ENCODE measurements around the gene PARD3B.

The PARD3B gene

DNA sequence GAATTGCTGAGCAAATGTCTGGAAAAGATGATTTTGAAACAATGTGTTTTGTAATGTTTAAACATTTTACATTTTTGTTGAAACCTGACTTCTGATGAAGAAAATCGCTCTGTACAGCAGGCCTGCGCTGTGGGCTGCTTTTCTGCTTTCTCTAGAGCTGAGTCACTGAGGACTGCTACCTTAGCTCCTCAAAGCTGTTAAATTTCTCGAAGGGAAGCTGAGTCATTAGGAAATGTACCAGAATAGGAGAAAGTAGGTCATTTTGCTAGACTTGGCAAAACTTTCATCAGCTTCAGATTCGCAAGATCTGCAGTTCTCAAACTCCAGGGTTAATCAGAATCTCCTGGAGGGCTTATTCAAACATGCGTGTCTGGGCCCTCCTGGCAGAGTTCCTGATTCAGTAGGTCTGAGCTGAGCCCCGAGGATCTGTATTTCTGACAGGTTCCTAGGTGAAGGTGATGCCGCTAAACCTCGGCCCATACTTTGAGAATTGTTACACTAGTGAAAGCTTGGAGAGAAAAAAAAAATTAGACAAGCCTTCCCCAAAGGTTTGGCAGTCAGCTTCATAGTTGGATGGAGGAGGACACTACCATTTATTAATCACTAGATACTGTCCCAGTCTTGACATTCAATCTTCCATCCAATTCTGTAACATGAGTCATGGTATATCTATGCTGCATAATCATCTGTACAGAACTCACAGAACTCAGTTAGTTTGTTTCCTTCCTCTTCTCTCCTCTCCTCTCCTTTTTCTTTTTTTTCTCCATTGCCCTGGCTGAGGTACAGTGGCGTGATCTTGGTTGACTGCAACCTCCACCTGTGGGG is 297.6 kb downstream of the PARD3B start:
- DNase-seq (ENCODE audit: low read depth) = no peak

DNA sequence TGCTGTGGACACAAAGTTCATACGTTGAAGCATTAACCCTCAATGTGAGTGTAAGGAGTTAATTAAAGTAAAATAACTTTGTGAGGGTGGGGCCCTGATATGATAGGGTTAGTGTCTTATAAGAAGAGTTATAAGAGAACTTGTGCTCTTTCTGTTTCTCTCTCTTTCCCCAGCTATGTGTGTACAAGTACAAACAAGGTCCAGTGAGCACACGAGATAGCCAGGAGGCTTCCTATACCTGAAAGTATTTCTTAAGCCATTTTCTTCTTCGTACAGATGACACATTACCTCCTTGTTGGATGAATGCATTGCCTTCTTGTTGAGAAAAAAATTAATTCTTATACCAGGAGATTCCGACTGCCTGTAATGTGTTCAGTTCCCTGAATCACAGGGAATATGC is 301.2 kb downstream of the PARD3B start:
- DNase-seq (ENCODE audit: low read depth) = no peak

DNA sequence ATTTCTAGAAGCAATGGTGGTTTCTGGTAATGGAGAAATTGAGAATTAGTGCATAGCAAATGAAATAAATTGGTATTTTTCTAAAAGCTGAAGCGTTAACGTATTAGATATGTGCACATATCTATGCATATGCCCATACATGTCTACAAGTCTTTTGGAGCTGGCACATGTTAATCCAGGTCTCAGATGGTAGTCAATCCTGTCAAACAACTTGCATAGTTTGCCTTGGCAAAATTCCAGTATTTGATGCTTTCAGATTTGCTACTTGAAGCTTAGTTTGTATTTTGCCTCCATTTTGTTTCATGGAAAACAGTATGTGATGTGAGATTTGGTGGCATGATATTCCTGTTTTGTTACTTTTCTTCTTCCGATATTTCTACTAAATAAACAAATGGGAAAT is 304.6 kb downstream of the PARD3B start:
- no peak for DNase-seq (ENCODE audit: low read depth)

DNA sequence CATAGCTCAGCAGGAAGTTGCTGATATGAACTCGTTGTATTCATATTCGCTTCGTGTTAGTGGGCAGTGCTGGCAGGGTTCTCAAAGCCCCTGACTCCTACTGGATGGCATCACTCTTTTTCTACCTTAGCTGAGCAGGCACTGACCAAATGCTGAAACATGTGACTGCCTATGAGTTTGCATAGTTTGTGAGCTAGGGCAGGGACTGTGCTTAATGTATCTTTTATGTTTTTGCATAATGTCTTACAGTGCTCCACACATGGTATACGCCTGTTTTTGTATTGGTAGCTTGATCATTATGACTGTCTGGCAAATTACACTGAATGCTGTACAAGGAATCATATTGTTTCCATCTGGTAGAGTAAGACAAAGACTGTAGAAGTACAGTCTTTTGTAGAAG is 305.3 kb downstream of the PARD3B start:
- no peak for DNase-seq (ENCODE audit: low read depth)

DNA sequence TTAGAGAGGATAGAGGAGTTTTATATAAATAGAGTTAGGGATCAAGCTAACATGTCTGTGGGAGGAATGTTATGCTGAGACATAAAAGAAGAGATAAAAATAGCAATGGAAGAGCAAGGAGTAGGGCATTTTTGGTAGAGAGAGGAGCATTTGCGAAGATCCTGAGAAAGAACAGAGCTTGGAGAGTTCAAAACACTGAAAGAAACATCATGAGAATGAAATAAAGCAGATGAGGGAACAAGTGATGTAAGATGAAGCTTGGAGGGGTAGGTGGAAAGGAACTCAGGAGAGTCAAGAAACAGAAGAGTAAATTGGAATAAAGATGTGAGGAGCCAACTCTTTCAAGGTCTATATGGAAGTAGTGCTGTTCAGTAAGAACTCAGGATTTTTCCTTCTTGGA is 308.6 kb downstream of the PARD3B start:
- no peak for DNase-seq (ENCODE audit: low read depth)

DNA sequence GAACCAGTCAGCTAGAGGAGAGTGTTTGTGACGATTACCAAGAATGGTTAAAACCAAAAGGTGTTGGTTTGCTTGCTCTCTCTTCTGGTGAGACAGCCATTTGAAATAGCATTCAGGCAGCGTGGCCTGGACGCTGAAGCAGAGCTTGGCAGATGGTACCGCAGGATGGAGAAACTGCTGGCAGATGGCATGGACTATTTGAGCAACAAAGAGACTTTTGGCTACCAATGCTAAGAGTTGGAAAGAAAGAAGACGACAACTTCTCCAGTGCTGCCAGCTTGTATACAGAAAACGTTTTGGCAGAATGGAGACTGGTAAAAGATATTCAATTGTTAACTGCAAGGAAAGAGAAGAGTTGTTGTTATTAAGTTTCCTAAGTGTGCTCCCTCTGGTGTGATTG is 315.0 kb downstream of the PARD3B start:
- DNase-seq (ENCODE audit: low read depth) = no peak

DNA sequence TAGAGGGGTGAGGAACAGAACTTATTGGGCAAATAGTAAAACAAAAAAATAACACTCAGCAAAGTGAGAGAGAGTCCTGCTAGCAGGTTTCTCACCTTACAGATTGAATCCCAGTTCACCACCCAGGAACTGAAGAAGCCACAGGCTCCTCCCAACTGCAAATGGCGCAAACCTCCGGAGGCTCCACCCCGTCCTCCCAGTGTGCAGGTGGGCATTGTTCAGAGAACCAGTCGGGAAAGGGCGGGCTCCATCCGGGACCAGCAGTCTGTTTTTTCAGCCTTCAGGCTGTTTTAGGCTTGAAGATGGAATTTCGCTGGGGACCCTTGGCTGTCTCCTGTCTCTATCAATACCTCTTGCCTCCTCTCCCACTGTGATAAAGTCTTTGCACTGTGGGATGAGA is 317.5 kb downstream of the PARD3B start:
- no peak for DNase-seq (ENCODE audit: low read depth)

DNA sequence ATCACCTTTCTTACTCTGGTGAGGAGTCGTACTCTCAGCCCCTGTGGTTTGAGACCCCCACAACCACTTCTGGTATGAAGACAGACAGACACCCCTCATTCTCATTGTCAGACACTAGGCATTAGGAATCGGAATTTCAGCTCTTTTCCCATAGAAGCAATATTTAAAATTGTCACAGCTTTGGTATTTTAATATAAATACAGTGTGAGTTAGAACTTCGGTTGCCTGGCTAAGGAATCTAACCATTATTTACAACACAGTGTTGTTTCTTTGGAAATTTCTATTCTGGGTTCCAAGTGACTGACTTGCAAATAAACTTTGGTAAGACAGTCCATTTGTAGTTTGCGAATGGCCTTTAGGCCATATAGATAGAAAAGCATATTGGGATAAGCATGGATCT is 318.1 kb downstream of the PARD3B start:
- DNase-seq (ENCODE audit: low read depth) = no peak

DNA sequence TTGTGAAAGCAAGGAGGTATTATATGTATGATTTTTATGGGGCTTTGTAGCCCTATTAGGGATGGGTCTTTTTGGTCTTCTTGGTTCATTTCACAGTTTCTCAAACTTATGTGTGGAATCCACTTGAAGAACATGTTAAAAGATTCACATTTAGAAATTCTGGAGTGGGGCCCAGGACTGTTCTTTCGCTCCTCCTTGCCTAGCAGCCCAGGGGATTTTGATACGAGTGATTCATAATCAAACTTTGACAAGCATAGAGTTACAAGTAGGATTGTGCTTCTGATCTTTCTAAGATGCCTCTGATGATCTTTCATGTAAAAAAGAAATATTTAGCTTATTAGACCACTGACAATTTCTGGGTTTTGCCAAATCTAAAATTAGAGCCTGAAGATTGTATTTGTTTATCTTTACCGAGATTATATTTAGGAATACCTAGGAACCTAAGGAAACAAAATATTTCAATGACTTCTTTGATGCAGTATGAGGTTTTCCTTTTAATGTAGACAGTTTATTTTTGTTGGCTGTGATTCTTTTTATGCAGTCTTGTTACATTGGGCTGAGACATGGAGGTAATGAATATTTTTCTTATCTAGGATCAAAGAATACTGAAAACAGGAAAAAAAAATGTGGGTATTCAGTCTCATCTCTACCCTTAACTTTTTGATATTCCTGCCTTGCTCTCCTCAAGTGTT is 324.0 kb downstream of the PARD3B start:
- DNase-seq (ENCODE audit: low read depth) = no peak

DNA sequence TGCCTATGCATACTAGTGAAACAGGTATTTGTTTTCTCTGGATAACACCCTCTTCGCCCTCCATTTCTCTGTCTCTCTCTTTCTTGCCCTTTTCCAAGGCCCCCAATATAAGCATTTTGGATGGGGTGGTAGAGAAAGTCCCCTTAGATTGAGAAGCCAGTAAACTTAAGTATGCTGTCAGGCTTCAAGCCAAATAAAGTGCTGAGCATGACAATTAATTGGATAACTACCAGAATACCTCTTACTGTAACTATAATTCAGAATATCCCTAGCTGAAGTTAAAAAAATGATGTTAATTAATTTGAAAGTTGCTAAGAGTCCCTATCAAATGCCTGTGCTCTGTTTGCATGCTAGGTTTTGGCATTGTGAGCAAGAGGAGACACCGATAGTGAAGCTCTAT is 324.8 kb downstream of the PARD3B start:
- no peak for DNase-seq (ENCODE audit: low read depth)

DNA sequence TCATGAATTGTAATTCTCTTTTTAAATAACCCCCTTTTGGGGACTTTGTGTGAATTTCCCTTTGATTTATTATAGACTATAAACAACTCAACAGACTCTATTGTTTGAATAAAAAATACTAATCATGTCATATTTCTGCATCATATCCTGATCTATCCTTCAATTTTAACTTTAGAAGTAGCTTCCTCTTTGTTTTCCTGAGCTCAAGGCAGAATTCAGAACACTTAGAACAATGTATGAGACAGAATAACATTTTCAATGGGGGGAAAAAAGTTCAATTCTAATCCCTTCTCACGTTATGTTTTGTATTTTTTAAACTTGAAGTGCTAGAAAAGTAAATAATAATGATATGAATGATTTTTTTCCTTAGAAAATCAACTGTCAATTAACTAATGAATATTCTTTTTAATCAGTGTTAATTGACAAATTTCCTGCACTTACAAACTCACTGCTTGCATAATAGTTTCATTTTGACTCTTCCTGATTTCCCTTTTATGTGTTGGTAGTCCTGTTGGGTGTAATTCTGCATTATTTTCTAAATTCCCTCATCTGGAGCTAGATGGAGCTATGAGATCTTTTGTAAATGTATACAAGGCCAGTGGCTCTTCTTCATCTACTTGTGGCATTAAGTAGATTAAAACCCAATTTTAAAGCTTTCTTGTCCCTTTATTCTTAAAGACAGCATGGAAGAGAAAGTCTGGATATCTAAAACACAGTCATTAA is 326.1 kb downstream of the PARD3B start:
- DNase-seq (ENCODE audit: low read depth) = no peak

DNA sequence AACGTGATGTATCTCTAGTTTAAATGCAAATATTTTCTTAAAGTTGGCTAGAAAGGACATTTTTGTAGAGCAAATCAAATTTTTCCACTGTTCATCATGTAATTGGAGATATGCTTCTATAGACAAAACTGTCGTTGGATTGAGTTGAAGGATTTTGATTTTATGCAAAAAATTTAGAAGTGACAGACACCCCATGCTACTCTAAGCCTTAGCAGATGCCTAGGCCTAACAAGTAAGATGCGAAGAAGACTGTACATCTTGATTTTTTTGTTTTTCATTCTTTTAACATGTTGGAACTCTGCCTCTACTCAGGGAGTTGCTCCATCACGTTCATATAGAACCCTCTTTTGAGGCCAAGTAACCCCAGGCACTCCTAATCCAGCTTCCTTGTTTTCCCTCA is 331.0 kb downstream of the PARD3B start:
- no peak for DNase-seq (ENCODE audit: low read depth)

DNA sequence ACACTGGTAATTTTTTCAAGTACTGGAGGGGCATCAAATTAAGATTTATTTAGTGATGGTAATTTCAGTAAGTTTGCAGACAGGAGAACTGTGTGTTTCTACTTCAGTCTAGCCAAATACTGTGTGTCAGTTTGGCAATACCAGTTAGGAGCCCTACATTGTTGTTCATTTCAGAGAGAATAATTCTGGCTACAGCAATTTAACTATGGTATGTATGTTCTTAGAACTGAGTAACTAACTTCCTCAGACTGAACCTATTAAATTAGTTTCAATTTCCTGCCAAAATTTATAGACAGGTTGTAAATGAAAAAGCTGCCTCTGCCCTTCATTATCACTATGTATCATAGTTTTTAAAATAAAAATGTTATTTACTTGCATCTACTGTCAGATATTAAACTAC is 332.4 kb downstream of the PARD3B start:
- no peak for DNase-seq (ENCODE audit: low read depth)

DNA sequence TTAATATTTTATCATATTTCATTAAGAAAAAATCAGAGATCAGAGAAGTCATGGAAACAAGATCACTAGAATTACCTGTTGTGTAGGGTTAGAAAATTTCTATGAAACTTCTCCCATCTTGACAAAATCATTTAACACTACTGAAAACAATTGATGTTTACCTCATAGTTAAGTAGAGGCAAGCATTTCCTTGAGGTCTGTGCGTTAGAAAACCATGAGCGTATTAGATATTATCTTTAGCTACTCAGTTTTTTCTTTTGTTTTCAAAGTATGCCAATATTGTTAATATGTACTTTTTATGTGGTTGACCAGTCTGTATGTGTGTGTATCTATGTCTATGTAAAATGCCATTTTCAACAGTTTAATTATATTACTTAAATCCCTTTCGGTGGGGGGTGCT is 335.7 kb downstream of the PARD3B start:
- no peak for DNase-seq (ENCODE audit: low read depth)

DNA sequence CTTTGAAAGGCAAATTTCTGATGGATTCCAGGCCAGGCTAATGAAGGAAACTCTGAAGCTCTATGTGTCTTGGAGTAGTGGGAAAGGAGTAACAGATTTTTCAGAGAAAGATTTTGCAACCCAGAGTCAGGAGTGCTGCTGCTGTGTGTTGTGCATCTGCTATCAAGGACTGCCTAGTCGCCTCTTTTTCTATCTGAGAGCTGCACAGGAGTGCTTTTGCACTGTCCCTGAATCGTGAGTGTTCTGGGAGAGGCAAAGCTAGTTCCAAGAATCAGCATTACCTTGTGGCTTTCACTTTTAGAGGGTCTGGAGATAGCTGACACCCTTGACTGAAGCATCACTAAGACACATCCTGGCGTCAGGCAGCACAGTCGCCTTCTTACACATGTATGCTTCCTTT is 336.4 kb downstream of the PARD3B start:
- peak; percentile 1 for DNase-seq (ENCODE audit: low read depth)

DNA sequence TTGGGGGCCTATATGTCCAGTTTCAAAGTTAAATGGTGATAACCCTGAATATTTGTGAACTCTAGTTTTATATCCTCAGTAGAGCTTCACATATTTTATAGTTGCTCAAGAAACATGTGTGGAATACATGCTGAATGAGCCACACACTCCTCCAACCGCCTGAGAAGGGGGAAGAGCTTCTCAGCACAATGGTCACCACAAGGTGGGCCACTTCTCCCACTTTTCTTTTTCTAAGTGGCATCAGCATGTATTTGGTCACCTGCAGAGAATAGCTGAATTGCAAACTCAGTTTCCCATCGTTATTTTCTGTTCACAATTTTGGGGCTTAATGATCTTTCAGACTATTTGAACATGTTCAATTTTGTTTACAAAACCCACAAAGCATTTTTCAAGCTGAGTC is 340.5 kb downstream of the PARD3B start:
- no peak for DNase-seq (ENCODE audit: low read depth)

DNA sequence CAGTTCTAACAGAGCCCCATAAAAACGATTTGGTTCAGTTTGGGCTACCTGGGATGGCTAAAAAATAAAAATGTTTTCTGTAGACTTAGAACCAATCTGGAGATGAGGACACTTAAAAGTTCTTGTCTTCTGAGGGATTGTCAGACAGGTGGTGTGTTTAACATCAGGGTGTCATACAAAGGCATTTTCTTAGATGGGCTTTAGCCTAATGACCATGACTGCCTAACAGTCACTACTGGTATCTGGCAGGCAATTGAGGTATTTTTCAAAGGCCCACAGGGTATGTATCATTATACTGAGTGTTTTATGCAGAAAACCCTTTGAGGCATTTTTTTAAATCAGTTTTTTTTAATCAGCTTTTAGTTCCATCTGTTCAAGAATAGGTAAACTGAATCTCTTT is 341.4 kb downstream of the PARD3B start:
- no peak for DNase-seq (ENCODE audit: low read depth)

DNA sequence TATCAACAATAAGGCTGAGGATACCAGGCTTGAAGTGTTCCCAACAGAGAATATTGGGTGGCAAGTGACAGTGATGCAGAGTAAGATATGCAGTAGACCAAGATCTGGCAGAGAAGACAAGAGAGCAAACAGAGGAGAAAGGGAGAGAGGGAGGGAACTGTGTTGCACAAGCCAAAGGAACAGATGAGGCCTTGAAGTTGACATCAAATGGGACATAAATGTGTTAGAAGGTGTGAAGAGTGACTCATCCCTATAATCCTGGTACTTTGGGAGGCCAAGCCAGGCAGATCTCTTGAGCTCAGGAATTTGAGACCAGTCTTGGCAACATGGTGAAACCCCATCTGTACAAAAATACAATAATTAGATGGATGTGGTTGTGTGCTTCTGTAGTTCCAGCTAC is 342.9 kb downstream of the PARD3B start:
- no peak for DNase-seq (ENCODE audit: low read depth)

DNA sequence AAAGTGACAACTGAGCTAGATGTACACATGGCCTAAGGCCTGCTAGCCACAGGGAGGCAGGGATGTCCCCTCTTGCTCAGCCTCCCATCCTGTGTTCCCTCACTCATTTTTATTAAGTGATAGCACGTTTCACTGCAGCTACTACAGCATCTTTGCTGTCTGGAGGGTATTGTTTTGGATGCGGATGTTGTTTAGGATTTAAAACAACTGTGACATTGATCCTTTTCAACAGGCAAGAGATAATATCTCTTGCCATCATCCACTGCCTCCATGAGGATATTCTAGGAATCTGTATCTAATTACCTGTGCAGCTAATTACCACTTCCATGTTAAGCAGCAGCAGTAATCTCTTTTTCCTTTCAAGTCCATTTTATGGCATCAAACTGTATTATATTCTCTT is 345.4 kb downstream of the PARD3B start:
- no peak for DNase-seq (ENCODE audit: low read depth)

DNA sequence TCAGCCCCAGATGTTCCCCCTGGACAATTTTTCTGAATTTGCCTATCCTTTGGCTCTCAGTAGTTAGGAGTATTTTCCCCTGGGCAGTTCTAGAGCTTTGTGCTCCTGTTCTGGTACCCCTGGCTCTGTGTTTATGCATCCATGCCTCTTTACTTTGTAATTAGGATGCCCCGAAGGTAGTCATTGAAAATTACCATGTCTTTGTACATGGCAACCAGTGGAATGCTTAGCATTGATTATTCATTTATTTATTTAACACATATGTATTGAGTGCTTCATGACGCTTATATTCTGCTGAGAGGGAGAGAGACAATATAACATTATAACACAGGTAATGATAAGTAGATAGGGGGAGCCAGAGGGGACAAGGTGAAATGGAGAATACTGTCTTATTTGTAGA is 346.5 kb downstream of the PARD3B start:
- no peak for DNase-seq (ENCODE audit: low read depth)

DNA sequence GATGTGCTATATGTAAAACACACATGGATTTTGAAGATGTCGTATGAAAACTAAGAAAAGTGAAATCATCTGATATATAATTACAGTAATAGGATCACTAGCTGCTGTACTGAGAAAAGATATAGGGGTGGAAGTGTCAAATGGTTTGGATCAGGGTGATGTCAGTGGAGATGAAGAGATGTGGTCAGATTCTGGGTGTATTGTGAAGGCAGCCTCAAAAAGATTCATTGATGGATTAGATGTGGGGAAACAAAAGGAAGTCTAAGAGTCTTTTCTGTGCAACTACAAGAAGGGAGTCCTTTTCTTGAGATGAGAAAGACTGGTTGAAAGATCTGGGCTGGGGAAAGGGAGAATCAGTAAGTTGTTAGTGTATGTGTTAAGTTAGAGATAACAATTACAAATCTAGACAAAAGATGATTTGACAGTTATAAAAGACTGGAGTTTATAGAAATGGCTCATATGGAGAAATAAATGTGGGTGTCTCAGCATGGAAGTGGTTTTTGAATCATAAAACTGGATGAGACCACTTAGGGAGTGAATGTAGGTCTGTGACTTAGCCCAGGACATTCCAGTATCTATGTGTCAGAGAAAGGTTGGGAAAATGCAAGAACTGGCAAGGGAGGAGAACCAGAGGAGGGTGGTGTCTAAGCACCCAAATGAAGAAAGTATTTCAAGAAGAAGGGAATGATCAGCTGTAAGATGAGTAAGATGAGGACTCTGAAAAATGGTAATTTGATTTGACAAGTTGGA is 347.4 kb downstream of the PARD3B start:
- DNase-seq (ENCODE audit: low read depth) = no peak

DNA sequence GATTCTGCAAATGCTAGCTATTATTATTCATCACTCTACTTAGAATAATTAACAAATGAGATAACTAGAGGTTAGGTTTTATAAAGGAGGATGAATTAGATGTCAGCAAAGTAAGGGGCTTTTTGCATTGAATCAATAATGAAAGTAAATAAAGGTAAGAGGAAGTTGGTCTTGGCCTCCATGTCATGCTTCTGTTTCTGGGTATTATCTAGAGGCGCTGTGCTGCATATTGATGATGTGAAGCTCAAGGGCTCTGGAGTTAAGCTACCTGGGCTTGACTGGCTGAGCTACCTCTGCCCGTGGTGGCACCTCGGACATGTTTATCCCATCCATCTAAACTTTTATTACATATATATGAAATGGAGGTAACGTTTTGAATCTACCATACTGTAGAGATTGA is 350.9 kb downstream of the PARD3B start:
- no peak for DNase-seq (ENCODE audit: low read depth)
